Measurements from ENCODE around the gene EIF4G1. TPM values are rescaled to one million over a fixed set of nuclear protein-coding genes. Genes with fewer than 3 reads are reported as not detected.

The EIF4G1 gene
- total and polyA plus RNA-seq, 2 experiments from 2014 or later = 166 to 275 TPM

DNA sequence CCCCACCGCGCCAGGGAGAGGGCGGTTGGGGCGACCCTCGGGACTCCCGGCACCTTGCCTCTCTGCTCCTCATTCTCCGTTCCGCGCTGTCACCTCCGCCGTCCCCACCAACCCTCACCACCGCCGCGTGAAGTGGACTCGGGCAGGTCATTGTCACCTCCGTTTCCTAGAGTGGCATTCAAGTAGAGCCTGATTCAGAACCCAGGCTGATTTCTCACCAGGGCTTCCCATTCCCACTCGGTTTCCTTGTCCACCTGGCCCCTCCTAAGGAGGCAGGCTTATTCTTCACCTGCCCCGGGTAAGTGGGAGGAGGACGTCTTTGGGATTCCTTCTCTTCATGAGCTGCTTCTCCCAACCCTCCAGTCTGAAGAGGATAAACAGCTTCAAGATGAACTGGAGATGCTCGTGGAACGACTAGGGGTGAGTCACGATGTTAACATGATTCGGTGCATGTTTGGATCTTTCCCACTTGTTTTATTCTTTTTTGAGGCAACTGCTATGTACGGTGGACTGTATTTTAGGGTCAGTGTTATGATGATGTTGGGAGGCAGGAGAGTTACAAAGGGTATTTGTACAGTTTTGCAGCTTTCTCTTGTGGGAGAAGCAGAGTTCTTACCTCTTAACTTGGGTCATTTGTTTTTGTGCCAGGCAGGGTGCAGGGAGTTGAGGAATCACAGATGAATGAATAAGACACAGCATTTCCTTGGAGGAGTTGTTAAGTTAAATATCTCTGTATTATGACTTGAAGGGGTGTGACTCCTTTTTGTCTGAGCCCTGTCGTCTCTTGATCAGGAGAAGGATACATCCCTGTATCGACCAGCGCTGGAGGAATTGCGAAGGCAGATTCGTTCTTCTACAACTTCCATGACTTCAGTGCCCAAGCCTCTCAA, 14.7 kb upstream of the EIF4G1 start:
- peak in 1 of 2 donors; percentile 32 for DNase-seq (ENCODE audit: low read depth in 1 of 2, low spot score in 1 of 2)
- Histone ChIP-seq H3K4me1 (ENCODE audit: low read depth) (peaks cover 9% of the 10 kb centered on the region), H3K36me3 (peaks cover 42% of the 10 kb centered on the region), H3K27ac (peak overlapping the region; percentile 79), H3K4me3 (peak overlapping the region; percentile 72), H3K27me3 (no peaks in the 10 kb centered on the region), H3K9me3 (ENCODE audit: low read depth) (no peaks in the 10 kb centered on the region)
- no peak for TF ChIP-seq CTCF (IDR thresholded peaks at IDR 0.05; ENCODE audit: low read depth, low read length)

GRCh38 chr3:184300378-184300720, 14.1 kb upstream of the EIF4G1 start:
- no peak for TF ChIP-seq CTCF (IDR thresholded peaks at IDR 0.05; ENCODE audit: low read depth, low read length)
- H3K27ac ChIP-seq = no peak overlapping the region
- peak overlapping the region; percentile 72 for H3K4me3 ChIP-seq

DNA sequence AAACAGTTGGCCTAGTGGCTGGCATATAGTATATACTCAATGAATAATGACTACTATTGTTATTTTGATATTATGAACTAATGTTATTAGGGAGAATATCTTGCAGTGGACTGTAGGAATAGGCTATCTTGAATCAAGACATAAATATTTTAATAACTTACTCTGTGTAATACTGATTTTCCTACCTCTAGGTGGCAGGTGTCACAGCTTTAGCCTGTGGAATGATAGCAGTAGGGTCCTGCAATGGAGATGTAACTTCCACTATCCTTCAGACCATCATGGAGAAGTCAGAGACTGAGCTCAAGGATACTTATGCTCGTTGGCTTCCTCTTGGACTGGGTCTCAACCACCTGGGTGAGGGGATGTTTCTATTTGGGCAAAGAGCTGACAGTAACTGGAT, 8.8 kb upstream of the EIF4G1 start:
- TF ChIP-seq CTCF (IDR thresholded peaks at IDR 0.05; ENCODE audit: low read depth, low read length) = peak; percentile 28
- no peaks in the 10 kb centered on the region for H3K4me1 ChIP-seq (ENCODE audit: low read depth)
- no peak overlapping the region for H3K27ac ChIP-seq
- DNase-seq (ENCODE audit: low read depth in 1 of 2, low spot score in 1 of 2) = peak in 1 of 2 donors; percentile 39
- H3K36me3 ChIP-seq = peaks cover 72% of the 10 kb centered on the region
- H3K4me3 ChIP-seq = no peak overlapping the region
- H3K9me3 ChIP-seq (ENCODE audit: low read depth) = no peaks in the 10 kb centered on the region
- no peaks in the 10 kb centered on the region for H3K27me3 ChIP-seq

More at GRCh38 chr3:184300378-184300720, 14.1 kb upstream of the EIF4G1 start:
- H3K9me3 ChIP-seq (ENCODE audit: low read depth) = no peaks in the 10 kb centered on the region
- H3K4me1 ChIP-seq (ENCODE audit: low read depth) = peaks cover 9% of the 10 kb centered on the region
- DNase-seq (ENCODE audit: low read depth in 1 of 2, low spot score in 1 of 2) = no peak
- H3K27me3 ChIP-seq = no peaks in the 10 kb centered on the region
- peaks cover 46% of the 10 kb centered on the region for H3K36me3 ChIP-seq

GRCh38 chr3:184306341-184306972, 7.9 kb upstream of the EIF4G1 start:
- H3K27me3 ChIP-seq = no peaks in the 10 kb centered on the region
- no peak overlapping the region for H3K27ac ChIP-seq
- H3K36me3 ChIP-seq = peaks cover 65% of the 10 kb centered on the region
- H3K4me3 ChIP-seq = no peak overlapping the region
- no peaks in the 10 kb centered on the region for H3K4me1 ChIP-seq (ENCODE audit: low read depth)
- DNase-seq (ENCODE audit: low read depth in 1 of 2, low spot score in 1 of 2) = no peak
- H3K9me3 ChIP-seq (ENCODE audit: low read depth) = no peaks in the 10 kb centered on the region
- TF ChIP-seq CTCF (IDR thresholded peaks at IDR 0.05; ENCODE audit: low read depth, low read length) = no peak

- no peak for TF ChIP-seq CTCF (IDR thresholded peaks at IDR 0.05; ENCODE audit: low read depth, low read length)
- Histone ChIP-seq H3K4me1 (ENCODE audit: low read depth) (no peaks in the 10 kb centered on the region), H3K4me3 (no peak overlapping the region), H3K9me3 (ENCODE audit: low read depth) (no peaks in the 10 kb centered on the region), H3K27me3 (no peaks in the 10 kb centered on the region), H3K36me3 (peaks cover 51% of the 10 kb centered on the region), H3K27ac (no peak overlapping the region)
- no peak for DNase-seq (ENCODE audit: low read depth in 1 of 2, low spot score in 1 of 2)
Observed at GRCh38 chr3:184307915-184308314, 6.5 kb upstream of the EIF4G1 start.
